Breast epithelium (tissue), 4 donors: ENCODE data around the gene SPATS2. TPM values are rescaled to one million over a fixed set of nuclear protein-coding genes. Genes with fewer than 3 reads are reported as not detected.

ENCODE experiments used
- DNase-seq, 2 donors: peaks; one replicate each; pipeline ENCODE4 v3.0.0-alpha.2; 2019; ENCODE audit warnings: low spot score in 2 of 2
- H3K27ac ChIP-seq, 2 donors: fragments of 200-600 bp; sonication (generic) in 1 of 2; one replicate each; pipeline ENCODE4 v1.5.1; 2016 to 2019; ENCODE audit warnings: mild to moderate bottlenecking in 1 of 2
- H3K27me3 ChIP-seq, 2 donors: fragments of 200-600 bp; sonication (generic) in 1 of 2; one replicate each; pipeline versions ENCODE4 v1.5.1 to v1.6.0; 2017 to 2019; ENCODE audit warnings: control low read depth in 1 of 2, mild to moderate bottlenecking in 1 of 2
- H3K36me3 ChIP-seq: fragments of 200-600 bp; one replicate; pipeline ENCODE4 v1.5.1; 2019
- H3K4me1 ChIP-seq, 2 donors: fragments of 200-600 bp; sonication (generic); one replicate each; pipeline ENCODE4 v1.5.1; 2016 to 2019; ENCODE audit warnings: control low read depth in 1 of 2
- H3K4me3 ChIP-seq, 3 donors: fragments of 200-600 bp; sonication (generic); 1 replicate in 2 of 3; 2 replicates in 1 of 3; pipeline ENCODE4 v1.5.1; 2016 to 2019; ENCODE audit warnings: mild to moderate bottlenecking in 3 of 3, moderate library complexity in 2 of 3
- H3K9me3 ChIP-seq, 2 donors: fragments of 200-600 bp; sonication (generic) in 1 of 2; one replicate each; pipeline ENCODE4 v1.5.1; 2016 to 2019; ENCODE audit warnings: control low read depth in 1 of 2
- POLR2A ChIP-seq: fragments of 450-650 bp; IDR thresholded peaks from one replicate; pipeline ENCODE4 v1.6.1; 2016; ENCODE audit warnings: antibody characterized with exemption, mild to moderate bottlenecking, moderate library complexity
- POLR2AphosphoS5 ChIP-seq, 3 donors: sonication (generic); formaldehyde crosslinking; IDR thresholded peaks; one replicate each; pipeline ENCODE4 v1.6.1; 2017; ENCODE audit warnings: antibody characterized with exemption in 3 of 3
- intact Hi-C: fragments of 100-400 bp; cut with DNase I; formaldehyde crosslinking; loops from one replicate; pipeline ENCODE4 v1.15.1; 2023; ENCODE audit warnings: low total_unique reads
- total RNA-seq, 3 donors: library from RNA; depleted of rRNA; stranded (reverse); fragments of >200 nt; gene quantifications; one replicate each; pipeline ENCODE4 v1.1.0, GENCODE V29; 2016
- TF ChIP-seq, protein P1 (sequence below), 3 donors: fragments of 450-650 bp; IDR thresholded peaks; one replicate each; pipeline ENCODE4 v1.5.1; 2016 to 2017; ENCODE audit warnings: antibody characterized with exemption in 3 of 3, mild to moderate bottlenecking in 3 of 3, moderate library complexity in 3 of 3

The SPATS2 gene
- total RNA-seq, 3 donors from 2014 or later = 13.8 to 24.0 (median 22.0) TPM

DNA sequence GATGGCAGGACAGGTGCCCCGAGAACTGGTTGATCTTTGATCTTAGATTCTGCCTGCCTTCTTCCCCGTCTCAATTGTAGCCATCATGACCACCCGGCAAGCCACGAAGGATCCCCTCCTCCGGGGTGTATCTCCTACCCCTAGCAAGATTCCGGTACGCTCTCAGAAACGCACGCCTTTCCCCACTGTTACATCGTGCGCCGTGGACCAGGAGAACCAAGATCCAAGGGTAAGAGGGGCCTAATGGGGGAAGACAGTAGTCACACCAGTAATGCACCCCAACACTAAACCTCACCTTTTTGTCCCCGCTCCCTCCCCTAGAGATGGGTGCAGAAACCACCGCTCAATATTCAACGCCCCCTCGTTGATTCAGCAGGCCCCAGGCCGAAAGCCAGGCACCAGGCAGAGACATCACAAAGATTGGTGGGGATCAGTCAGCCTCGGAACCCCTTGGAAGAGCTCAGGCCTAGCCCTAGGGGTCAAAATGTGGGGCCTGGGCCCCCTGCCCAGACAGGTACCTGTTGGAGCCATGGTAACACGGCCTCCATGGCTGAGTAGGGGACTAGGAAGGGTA lies 43.7 kb upstream of the SPATS2 start:
- TF ChIP-seq POLR2A (no peak), POLR2AphosphoS5 (IDR thresholded peaks at IDR 0.05) (no peak)
- TF ChIP-seq, protein P1, sequence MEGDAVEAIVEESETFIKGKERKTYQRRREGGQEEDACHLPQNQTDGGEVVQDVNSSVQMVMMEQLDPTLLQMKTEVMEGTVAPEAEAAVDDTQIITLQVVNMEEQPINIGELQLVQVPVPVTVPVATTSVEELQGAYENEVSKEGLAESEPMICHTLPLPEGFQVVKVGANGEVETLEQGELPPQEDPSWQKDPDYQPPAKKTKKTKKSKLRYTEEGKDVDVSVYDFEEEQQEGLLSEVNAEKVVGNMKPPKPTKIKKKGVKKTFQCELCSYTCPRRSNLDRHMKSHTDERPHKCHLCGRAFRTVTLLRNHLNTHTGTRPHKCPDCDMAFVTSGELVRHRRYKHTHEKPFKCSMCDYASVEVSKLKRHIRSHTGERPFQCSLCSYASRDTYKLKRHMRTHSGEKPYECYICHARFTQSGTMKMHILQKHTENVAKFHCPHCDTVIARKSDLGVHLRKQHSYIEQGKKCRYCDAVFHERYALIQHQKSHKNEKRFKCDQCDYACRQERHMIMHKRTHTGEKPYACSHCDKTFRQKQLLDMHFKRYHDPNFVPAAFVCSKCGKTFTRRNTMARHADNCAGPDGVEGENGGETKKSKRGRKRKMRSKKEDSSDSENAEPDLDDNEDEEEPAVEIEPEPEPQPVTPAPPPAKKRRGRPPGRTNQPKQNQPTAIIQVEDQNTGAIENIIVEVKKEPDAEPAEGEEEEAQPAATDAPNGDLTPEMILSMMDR (IDR thresholded peaks at IDR 0.05) = no peak
- intact Hi-C loops = no loop called here
- DNase-seq = peak in 1 of 2 donors; percentile 12
- H3K27me3 ChIP-seq = no peaks in the 10 kb centered on the region
- no peak overlapping the region for H3K27ac ChIP-seq
- H3K4me1 ChIP-seq = no peaks in the 10 kb centered on the region
- H3K4me3 ChIP-seq = peak overlapping the region; percentile 52 to 74 (median 58)
- no peaks in the 10 kb centered on the region for H3K9me3 ChIP-seq
- no peaks in the 10 kb centered on the region for H3K36me3 ChIP-seq

DNA sequence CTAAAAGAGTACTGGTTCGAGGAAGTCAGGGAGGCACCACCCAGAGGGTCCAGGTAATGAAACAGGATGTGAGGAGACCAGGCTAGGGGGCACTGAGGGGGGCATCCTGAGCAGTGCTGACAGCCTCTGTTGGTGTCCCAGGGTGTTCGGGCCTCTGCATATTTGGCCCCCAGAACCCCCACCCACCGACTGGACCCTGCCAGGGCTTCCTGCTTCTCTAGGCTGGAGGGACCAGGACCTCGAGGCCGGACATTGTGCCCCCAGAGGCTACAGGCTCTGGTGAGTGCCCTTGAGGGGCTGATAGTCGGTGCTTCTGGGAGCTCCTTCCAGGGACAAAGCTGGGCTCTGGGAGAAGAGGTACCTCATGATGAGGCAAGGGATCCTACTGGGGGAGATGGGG lies 41.7 kb upstream of the SPATS2 start:
- no peaks in the 10 kb centered on the region for H3K27me3 ChIP-seq
- DNase-seq = peak in 1 of 2 donors; percentile 36
- no peaks in the 10 kb centered on the region for H3K9me3 ChIP-seq
- TF ChIP-seq, protein P1 (IDR thresholded peaks at IDR 0.05) = no peak
- TF ChIP-seq POLR2A (no peak), POLR2AphosphoS5 (IDR thresholded peaks at IDR 0.05) (no peak)
- H3K4me1 ChIP-seq = no peaks in the 10 kb centered on the region
- H3K36me3 ChIP-seq = no peaks in the 10 kb centered on the region
- H3K4me3 ChIP-seq = no peak overlapping the region
- intact Hi-C loops = no loop called here
- no peak overlapping the region for H3K27ac ChIP-seq

DNA sequence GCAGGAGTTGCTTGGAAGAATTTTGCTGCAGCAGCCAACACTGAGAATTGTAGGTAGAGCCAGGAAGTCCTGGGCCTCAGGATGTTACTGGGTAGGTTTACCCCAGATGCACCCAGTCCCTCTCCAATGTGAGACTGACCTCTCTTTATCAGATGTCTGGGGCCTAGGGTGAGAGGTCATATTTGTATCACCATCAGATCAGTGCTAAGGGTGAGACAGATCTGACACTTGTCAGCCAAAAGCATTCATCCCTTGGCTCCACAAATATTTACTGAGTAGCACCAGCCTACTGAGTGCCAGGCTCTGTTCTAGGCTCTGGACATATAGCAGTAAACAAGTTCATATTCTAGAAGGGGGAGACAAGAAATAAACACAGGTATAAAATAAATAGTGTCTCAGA lies 39.9 kb upstream of the SPATS2 start:
- H3K4me3 ChIP-seq = no peak overlapping the region
- H3K36me3 ChIP-seq = no peaks in the 10 kb centered on the region
- DNase-seq = no peak
- intact Hi-C loops = no loop called here
- no peak overlapping the region for H3K27ac ChIP-seq
- no peak for TF ChIP-seq POLR2A
- no peak for TF ChIP-seq POLR2AphosphoS5 (IDR thresholded peaks at IDR 0.05)
- TF ChIP-seq, protein P1 (IDR thresholded peaks at IDR 0.05) = no peak
- H3K27me3 ChIP-seq = no peaks in the 10 kb centered on the region
- no peaks in the 10 kb centered on the region for H3K9me3 ChIP-seq
- H3K4me1 ChIP-seq = no peaks in the 10 kb centered on the region

DNA sequence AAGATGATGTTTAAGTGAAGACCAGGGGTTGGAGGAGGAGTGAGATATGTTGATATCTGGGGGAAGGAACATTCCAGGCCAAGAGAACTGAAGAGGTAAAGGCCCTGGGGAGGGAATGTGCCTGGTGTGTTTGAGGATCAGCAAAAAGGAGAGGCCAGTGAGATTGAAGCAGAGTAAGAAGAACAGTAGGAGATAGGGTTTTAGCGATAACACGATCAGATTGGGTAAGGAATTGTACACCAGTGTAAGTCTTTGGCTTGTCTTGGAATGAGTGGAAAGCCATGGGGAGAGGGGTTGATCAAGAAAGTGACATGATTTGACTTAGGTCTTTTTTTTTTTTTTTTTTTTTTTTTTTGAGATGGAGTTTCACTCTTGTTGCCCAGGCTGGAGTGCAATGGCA lies 39.4 kb upstream of the SPATS2 start:
- TF ChIP-seq, protein P1 (IDR thresholded peaks at IDR 0.05) = no peak
- TF ChIP-seq POLR2AphosphoS5 (IDR thresholded peaks at IDR 0.05) (no peak), POLR2A (no peak)
- DNase-seq = no peak
- Histone ChIP-seq H3K4me1 (no peaks in the 10 kb centered on the region), H3K9me3 (no peaks in the 10 kb centered on the region), H3K27ac (no peak overlapping the region), H3K4me3 (no peak overlapping the region), H3K36me3 (no peaks in the 10 kb centered on the region), H3K27me3 (no peaks in the 10 kb centered on the region)
- intact Hi-C loops = no loop called here

DNA sequence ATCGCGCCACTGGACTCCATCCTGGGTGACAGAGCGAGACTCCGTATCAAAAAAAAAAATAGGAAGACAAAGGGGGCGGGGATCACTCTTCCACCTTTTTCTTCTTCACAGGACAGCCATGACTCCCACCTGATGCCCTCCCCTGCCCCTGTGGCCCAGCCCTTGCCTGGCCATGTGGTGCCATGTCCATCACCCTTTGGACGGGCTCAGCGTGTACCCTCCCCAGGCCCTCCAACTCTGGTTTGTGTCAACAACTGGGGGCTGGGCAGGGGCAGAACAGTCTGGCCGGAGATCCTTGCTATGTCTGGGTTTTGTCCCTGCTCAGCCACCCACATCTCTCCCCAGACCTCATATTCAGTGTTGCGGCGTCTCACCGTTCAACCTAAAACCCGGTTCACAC lies 38.4 kb upstream of the SPATS2 start:
- H3K36me3 ChIP-seq = no peaks in the 10 kb centered on the region
- H3K4me3 ChIP-seq = no peak overlapping the region
- H3K27ac ChIP-seq = no peak overlapping the region
- no peaks in the 10 kb centered on the region for H3K4me1 ChIP-seq
- TF ChIP-seq POLR2AphosphoS5 (IDR thresholded peaks at IDR 0.05) (no peak), POLR2A (no peak)
- TF ChIP-seq, protein P1 (IDR thresholded peaks at IDR 0.05) = no peak
- H3K27me3 ChIP-seq = no peaks in the 10 kb centered on the region
- peak in 1 of 2 donors; percentile 33 for DNase-seq
- no peaks in the 10 kb centered on the region for H3K9me3 ChIP-seq
- intact Hi-C loops = no loop called here
